Myocyte (in vitro differentiated cells): ENCODE results near the gene MYH3. TPM values are rescaled to one million over a fixed set of nuclear protein-coding genes. Genes with fewer than 3 reads are reported as not detected.

Experiments
- DNase-seq: peaks from one replicate; pipeline ENCODE4 v3.0.0-alpha.2; 2012; ENCODE audit warnings: low read depth
- total RNA-seq: library from RNA; depleted of rRNA; stranded (reverse); fragments of >200 nt; gene quantifications from 2 replicates; pipeline ENCODE4 v1.2.3, GENCODE V29; 2014

Gene MYH3
- total RNA-seq, 1 donor from 2014 or later = 7,123 TPM

GRCh38 chr17:10649602-10650001 is 7.5 kb downstream of the MYH3 start:
- DNase-seq = peak; percentile 74

GRCh38 chr17:10648956-10649355 is 8.2 kb downstream of the MYH3 start:
- peak; percentile 74 for DNase-seq

GRCh38 chr17:10648381-10648780 is 8.7 kb downstream of the MYH3 start:
- no peak for DNase-seq

GRCh38 chr17:10646392-10646990 is 10.6 kb downstream of the MYH3 start:
- DNase-seq = peak; percentile 84

- no peak for DNase-seq
These were observed 16.6 kb downstream of the MYH3 start for GRCh38 chr17:10640475-10640874.

GRCh38 chr17:10638151-10638550 is 19.0 kb downstream of the MYH3 start:
- no peak for DNase-seq

GRCh38 chr17:10635290-10635689 is 21.8 kb downstream of the MYH3 start:
- no peak for DNase-seq

- no peak for DNase-seq
These were observed 23.2 kb downstream of the MYH3 start for GRCh38 chr17:10633738-10634379.

GRCh38 chr17:10631701-10632100 is 25.4 kb downstream of the MYH3 start:
- no peak for DNase-seq

GRCh38 chr17:10631048-10631700 is 25.9 kb downstream of the MYH3 start:
- no peak for DNase-seq

GRCh38 chr17:10629706-10630105 is 27.4 kb downstream of the MYH3 start:
- DNase-seq = no peak

GRCh38 chr17:10628756-10629155 is 28.4 kb downstream of the MYH3 start:
- DNase-seq = no peak

GRCh38 chr17:10626390-10626789 is 30.7 kb downstream of the MYH3 start:
- peak; percentile 67 for DNase-seq

- DNase-seq = peak; percentile 98
These were observed 32.1 kb downstream of the MYH3 start for GRCh38 chr17:10624969-10625368.

GRCh38 chr17:10623737-10624338 is 33.3 kb downstream of the MYH3 start:
- peak; percentile 98 for DNase-seq

GRCh38 chr17:10622617-10623485 is 34.3 kb downstream of the MYH3 start:
- DNase-seq = peak; percentile 94

- DNase-seq = no peak
These were observed 35.7 kb downstream of the MYH3 start for GRCh38 chr17:10621397-10621796.

- no peak for DNase-seq
These were observed 36.3 kb downstream of the MYH3 start for GRCh38 chr17:10620823-10621222.

- DNase-seq = peak; percentile 94
These were observed 38.9 kb downstream of the MYH3 start for GRCh38 chr17:10618202-10618635.

- DNase-seq = no peak
These were observed 40.0 kb downstream of the MYH3 start for GRCh38 chr17:10617120-10617505.

- DNase-seq = peak; percentile 91
These were observed 40.5 kb downstream of the MYH3 start for GRCh38 chr17:10616502-10617119.
